Kidney (tissue), 14 donors: ENCODE results near the gene CMIP. TPM values are rescaled to one million over a fixed set of nuclear protein-coding genes. Genes with fewer than 3 reads are reported as not detected.
A peak's percentile ranks its signal among the peaks of the same experiment; 100 is the strongest.

ENCODE experiments used
- DNase-seq, 5 donors: peaks; one replicate each; pipeline ENCODE4 v3.0.0-alpha.2; 2013 to 2020
- FAIRE-seq: peaks from 2 replicates; lab custom pipeline; 2012; peaks lifted over from hg19 to GRCh38; lab: Jason Lieb, UNC
- H3K27ac ChIP-seq, 2 donors: one replicate each; pipeline ENCODE4 v1.7.0; 2013; ENCODE audit warnings: low read depth in 2 of 2, low read length in 2 of 2, inconsistent platforms in 1 of 2
- H3K27me3 ChIP-seq: one replicate; pipeline ENCODE4 v1.7.1; 2013; ENCODE audit warnings: low read length, inconsistent platforms; ENCODE audit not compliant: control insufficient read depth, insufficient read depth
- H3K36me3 ChIP-seq, 3 donors: one replicate each; pipeline versions ENCODE4 v1.7.0 to v1.7.1; 2013; ENCODE audit warnings: low read length in 3 of 3, control low read depth in 1 of 3, inconsistent platforms in 1 of 3; ENCODE audit not compliant: insufficient read depth in 3 of 3, control insufficient read depth in 2 of 3
- H3K4me1 ChIP-seq, 3 donors: one replicate each; pipeline versions ENCODE4 v1.7.0 to v1.7.1; 2013; ENCODE audit warnings: low read length in 3 of 3, inconsistent platforms in 1 of 3, low read depth in 1 of 3; ENCODE audit not compliant: control insufficient read depth in 2 of 3, insufficient read depth in 2 of 3
- H3K4me3 ChIP-seq, 3 donors: one replicate each; pipeline versions ENCODE4 v1.7.0 to v1.8.1; 2013; ENCODE audit warnings: low read length in 3 of 3, control low read depth in 1 of 3, inconsistent platforms in 1 of 3
- H3K9ac ChIP-seq, 3 donors: one replicate each; pipeline versions ENCODE4 v1.7.0 to v1.7.1; 2013; ENCODE audit warnings: low read length in 3 of 3, control low read depth in 1 of 3, inconsistent platforms in 1 of 3
- H3K9me3 ChIP-seq, 3 donors: one replicate each; pipeline versions ENCODE4 v1.7.0 to v1.7.1; 2013; ENCODE audit warnings: low read length in 3 of 3, control low read depth in 1 of 3, inconsistent platforms in 1 of 3; ENCODE audit not compliant: control insufficient read depth in 2 of 3, insufficient read depth in 1 of 3
- intact Hi-C: fragments of 100-400 bp; cut with DNase I; formaldehyde crosslinking; loops from one replicate; pipeline ENCODE4 v1.11.1; 2022
- polyA plus RNA-seq: library from polyadenylated mRNA; stranded (reverse); fragments of 350-450 nt; fragmentation: Illumina TruSeq; extraction: RNeasy Lipid Tissue Mini Kit (QIAGEN cat#74804); gene quantifications from one replicate; pipeline ENCODE4 v1.2.3, GENCODE V29; 2014; ENCODE audit warnings: low read depth, low replicate concordance; ENCODE audit not compliant: insufficient read depth
- total RNA-seq: library from RNA; stranded (reverse); fragmentation: NEBNext Ultra II Directional; extraction: Animal tissue kit (Norgen Biotek cat#: 25700); gene quantifications from one replicate; pipeline ENCODE4 v1.2.1, GENCODE V29; 2021
- TF ChIP-seq, protein P1 (sequence below): IDR thresholded peaks from 3 replicates; pipeline ENCODE4 v1.5.1; 2012; ENCODE audit warnings: mild to moderate bottlenecking, moderate library complexity, borderline replicate concordance; ENCODE audit not compliant: insufficient read depth; ENCODE audit errors: extremely low read depth
- donor health status: control.
- donor health status: control.
- donor health status: control.
- donor health status: control.
- donor health status: control.
- donor health status: DM: yes; HTN: yes; CAD: no.
- donor health status: Normal renal cell carcinoma (clear cell type).

Gene CMIP
- total and polyA plus RNA-seq, 2 donors from 2014 or later, result 16.6 to 65.7 TPM

DNA sequence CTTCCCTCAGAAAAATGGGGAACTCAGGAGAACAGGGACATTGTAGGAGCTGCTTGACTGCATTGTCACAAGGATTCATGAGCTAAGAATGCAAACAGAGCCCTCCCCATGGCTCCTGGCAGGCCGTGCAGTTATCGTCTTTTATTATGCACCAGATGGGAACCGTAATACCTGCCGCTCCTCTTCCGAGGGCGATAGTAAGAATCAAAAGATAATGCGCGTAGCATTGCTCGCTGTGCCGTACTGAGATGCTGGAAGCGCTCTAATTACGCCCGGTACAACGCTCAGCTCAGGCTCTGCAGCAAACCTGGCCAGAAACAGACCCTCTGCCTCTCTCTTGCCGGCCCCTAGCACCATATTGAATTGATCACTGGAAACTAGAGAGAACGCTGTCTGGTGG is 247.4 kb downstream of the CMIP start:
- FAIRE-seq (no peak), DNase-seq (no peak)
- no peak overlapping the region for H3K9ac ChIP-seq
- H3K36me3 ChIP-seq, result peaks cover 0 to 37% (median 8%) of the 10 kb centered on the region in 3 donors
- TF ChIP-seq, protein P1, sequence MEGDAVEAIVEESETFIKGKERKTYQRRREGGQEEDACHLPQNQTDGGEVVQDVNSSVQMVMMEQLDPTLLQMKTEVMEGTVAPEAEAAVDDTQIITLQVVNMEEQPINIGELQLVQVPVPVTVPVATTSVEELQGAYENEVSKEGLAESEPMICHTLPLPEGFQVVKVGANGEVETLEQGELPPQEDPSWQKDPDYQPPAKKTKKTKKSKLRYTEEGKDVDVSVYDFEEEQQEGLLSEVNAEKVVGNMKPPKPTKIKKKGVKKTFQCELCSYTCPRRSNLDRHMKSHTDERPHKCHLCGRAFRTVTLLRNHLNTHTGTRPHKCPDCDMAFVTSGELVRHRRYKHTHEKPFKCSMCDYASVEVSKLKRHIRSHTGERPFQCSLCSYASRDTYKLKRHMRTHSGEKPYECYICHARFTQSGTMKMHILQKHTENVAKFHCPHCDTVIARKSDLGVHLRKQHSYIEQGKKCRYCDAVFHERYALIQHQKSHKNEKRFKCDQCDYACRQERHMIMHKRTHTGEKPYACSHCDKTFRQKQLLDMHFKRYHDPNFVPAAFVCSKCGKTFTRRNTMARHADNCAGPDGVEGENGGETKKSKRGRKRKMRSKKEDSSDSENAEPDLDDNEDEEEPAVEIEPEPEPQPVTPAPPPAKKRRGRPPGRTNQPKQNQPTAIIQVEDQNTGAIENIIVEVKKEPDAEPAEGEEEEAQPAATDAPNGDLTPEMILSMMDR, result no peak
- H3K4me3 ChIP-seq, result no peak overlapping the region
- no peak overlapping the region for H3K27ac ChIP-seq
- no peaks in the 10 kb centered on the region for H3K27me3 ChIP-seq
- H3K9me3 ChIP-seq, result no peaks in the 10 kb centered on the region
- H3K4me1 ChIP-seq, result no peaks in the 10 kb centered on the region
- intact Hi-C loops, result no loop called here

DNA sequence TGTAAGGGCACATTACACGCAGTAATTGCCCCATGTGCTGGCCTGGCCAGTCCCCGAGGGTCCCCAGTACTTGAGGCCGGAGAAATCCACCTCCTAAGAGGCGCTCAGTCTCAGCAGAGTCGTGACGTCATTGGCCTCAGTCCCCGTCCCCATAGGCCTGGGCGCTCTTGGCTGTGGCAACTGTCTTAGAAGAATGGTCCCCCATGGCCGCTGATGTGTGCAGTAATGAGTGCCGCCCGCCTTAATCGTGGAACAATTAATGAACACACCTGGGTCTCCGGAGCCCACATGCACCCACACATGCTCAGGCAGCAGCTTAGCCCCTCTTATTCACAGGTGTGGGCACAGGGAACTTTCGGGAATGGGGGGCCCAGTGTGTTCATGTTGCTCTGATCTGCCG is 248.0 kb downstream of the CMIP start:
- FAIRE-seq, result no peak
- intact Hi-C loops, result no loop called here
- H3K27me3 ChIP-seq, result no peaks in the 10 kb centered on the region

DNA sequence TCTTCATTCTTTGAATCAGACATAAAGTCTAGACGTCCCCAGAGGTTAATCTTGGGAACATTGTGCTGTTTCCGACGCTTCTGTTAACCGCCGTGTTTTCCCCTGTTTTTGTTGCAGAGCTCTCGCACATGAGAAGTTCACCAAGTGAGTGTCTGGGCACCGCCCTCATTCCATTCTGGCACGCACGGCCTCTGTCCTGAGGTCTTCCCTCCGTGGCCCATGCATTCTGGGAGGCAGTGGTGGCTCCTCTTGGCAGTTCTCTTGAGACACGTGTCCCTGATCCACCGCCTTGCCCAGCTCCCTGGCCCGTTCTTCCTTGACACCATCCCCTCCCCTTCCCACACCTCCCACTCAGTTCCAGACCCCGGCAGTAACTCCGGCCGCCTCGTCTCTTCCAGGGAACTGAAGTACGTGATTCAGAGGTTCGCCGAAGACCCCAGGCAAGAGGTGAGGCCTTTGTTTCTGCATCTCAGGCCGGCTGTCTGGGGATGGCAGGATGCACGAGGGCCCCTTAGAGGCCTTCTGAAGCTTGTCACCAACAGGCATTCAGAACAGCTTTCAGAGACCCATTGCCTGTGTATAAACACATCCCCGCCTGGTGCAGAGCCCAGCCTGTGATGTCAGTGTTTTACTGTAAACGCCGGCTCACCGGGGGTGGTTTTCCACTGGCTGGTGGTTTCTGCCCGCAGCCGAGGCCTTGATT is 248.6 kb downstream of the CMIP start:
- Histone ChIP-seq H3K9me3 (no peaks in the 10 kb centered on the region), H3K4me1 (no peaks in the 10 kb centered on the region), H3K4me3 (no peak overlapping the region), H3K27me3 (no peaks in the 10 kb centered on the region), H3K27ac (peak overlapping the region in 1 of 2 donors; percentile 23), H3K36me3 (peaks cover 0 to 43% (median 11%) of the 10 kb centered on the region in 3 donors), H3K9ac (no peak overlapping the region)
- intact Hi-C loops, result no loop called here
- peak in 1 of 5 donors; percentile 61 for DNase-seq
- no peak for FAIRE-seq
- TF ChIP-seq, protein P1, result no peak

More for the DNA sequence above, 248.0 kb downstream of the CMIP start:
- TF ChIP-seq, protein P1, result no peak
- H3K9ac ChIP-seq, result no peak overlapping the region
- no peak overlapping the region for H3K27ac ChIP-seq
- H3K4me3 ChIP-seq, result no peak overlapping the region
- H3K9me3 ChIP-seq, result no peaks in the 10 kb centered on the region
- DNase-seq, result no peak
- no peaks in the 10 kb centered on the region for H3K4me1 ChIP-seq
- peaks cover 0 to 42% (median 11%) of the 10 kb centered on the region in 3 donors for H3K36me3 ChIP-seq
